Measurements from ENCODE around the gene CMTM2. TPM values are rescaled to one million over a fixed set of nuclear protein-coding genes. Genes with fewer than 3 reads are reported as not detected.

CMTM2 gene
- total and polyA plus RNA-seq, 2 donors (not counting 1 experiment from before 2014, with no cell fraction given): not detected

GRCh38 chr16:66552286-66553177 is 26.7 kb upstream of the CMTM2 start, which contains the start of gene CKLF:
TSS of gene CKLF (plus strand) at chr16:66552576. CDS start at chr16:66552716, 140 bp downstream.
- Histone ChIP-seq H3K36me3 (replicated peaks in 1 of 2; ENCODE audit: control extremely low read depth in 1 of 2, control insufficient read depth in 1 of 2, extremely low read depth in 1 of 2, insufficient read depth in 2 of 2, low read length in 1 of 2) (peaks cover 1 to 3% of the 10 kb centered on the region in 2 experiments), H3K4me1 (ENCODE audit: control insufficient read depth in 2 of 2, insufficient read depth in 2 of 2, low read length in 2 of 2) (peaks cover 52 to 60% of the 10 kb centered on the region in 2 donors), H3K4me2 (replicated peaks; ENCODE audit: low read depth, low read length, poor library complexity, severe bottlenecking) (peak within 1 kb of the TSS; percentile 83), H3K9me3 (ENCODE audit: control extremely low read depth in 1 of 3, control insufficient read depth in 2 of 3, insufficient read depth in 1 of 3, low read length in 2 of 3) (no peaks in the 10 kb centered on the region), H2AFZ (ENCODE audit: insufficient read depth, low read depth, low read length, poor library complexity, severe bottlenecking) (peak within 1 kb of the TSS; percentile 89), H3K4me3 (ENCODE audit: control extremely low read depth in 1 of 5, extremely low read depth in 1 of 5, insufficient read depth in 1 of 5, low read depth in 2 of 5, low read length in 4 of 5) (peak within 1 kb of the TSS; percentile 60 to 92 (median 71)), H3K27me3 (replicated peaks in 1 of 4; ENCODE audit: control extremely low read depth in 1 of 4, control insufficient read depth in 3 of 4, insufficient read depth in 4 of 4, low read length in 3 of 4) (no peaks in the 10 kb centered on the region), H3K9ac (ENCODE audit: low read length) (peak within 1 kb of the TSS; percentile 74), H3K27ac (ENCODE audit: low read length in 2 of 2) (peak within 1 kb of the TSS; percentile 71 to 75), H3K79me2 (ENCODE audit: control insufficient read depth, insufficient read depth, low read length) (peaks cover 43% of the 10 kb centered on the region), H4K20me1 (ENCODE audit: control insufficient read depth, insufficient read depth, low read length, poor library complexity, severe bottlenecking) (peaks cover 8% of the 10 kb centered on the region)
- ChIA-PET CTCF (interaction anchor here (0.6 to 6.6 kb wide), 22 partner anchors 9 to 278 kb away, joined by 3 to 46 read pairs (median 6); partner anchors contain the start of genes CMTM2 and NAE1), POLR2A (interaction anchor here (0.6 to 2.7 kb wide), 15 partner anchors 9 to 161 kb away, joined by 3 to 22 read pairs (median 4); partner anchors contain the start of gene CMTM3)
- peak within 1 kb of the TSS; percentile 95 for H3K4me3 Mint-ChIP-seq
- TF ChIP-seq CTCF (IDR thresholded peaks at IDR 0.05) (no peak), EZH2 (IDR thresholded peaks at IDR 0.05; ENCODE audit: borderline replicate concordance, insufficient read depth, low read depth, low read length, poor library complexity, severe bottlenecking) (no peak)
- H3K4me1 Mint-ChIP-seq: peaks cover 79% of the 10 kb centered on the region
- peak; percentile 95 for DNase-seq
- no peaks in the 10 kb centered on the region for H3K9me3 Mint-ChIP-seq (ENCODE audit: insufficient read depth)
- WGBS (ENCODE audit: insufficient coverage): 2% methylated on average over 62 of the region's 63 CpGs
- no peaks in the 10 kb centered on the region for H3K27me3 Mint-ChIP-seq
- H3K27ac Mint-ChIP-seq: peak within 1 kb of the TSS; percentile 98
- intact Hi-C loops (cut with micrococcal nuclease): loop anchor here (1.0 to 2.0 kb wide), 5 partner anchors 28 to 144 kb away; partner anchors contain the start of gene CMTM4
- ATAC-seq (ENCODE audit: low read depth): peak; percentile 66

All from B cell (primary cell).